GM12872 (cell line): Measurements from ENCODE around the gene CLSTN2.

ENCODE experiments used
- TF ChIP-seq, protein P1 (sequence below): IDR thresholded peaks from 3 replicates; pipeline ENCODE4 v1.5.1; 2011; ENCODE audit warnings: low read depth, mild to moderate bottlenecking, low read length, moderate library complexity; ENCODE audit not compliant: insufficient read depth

Gene CLSTN2

GRCh38 chr3:140250945-140251344 is 316.0 kb downstream of the CLSTN2 start:
- TF ChIP-seq, protein P1, sequence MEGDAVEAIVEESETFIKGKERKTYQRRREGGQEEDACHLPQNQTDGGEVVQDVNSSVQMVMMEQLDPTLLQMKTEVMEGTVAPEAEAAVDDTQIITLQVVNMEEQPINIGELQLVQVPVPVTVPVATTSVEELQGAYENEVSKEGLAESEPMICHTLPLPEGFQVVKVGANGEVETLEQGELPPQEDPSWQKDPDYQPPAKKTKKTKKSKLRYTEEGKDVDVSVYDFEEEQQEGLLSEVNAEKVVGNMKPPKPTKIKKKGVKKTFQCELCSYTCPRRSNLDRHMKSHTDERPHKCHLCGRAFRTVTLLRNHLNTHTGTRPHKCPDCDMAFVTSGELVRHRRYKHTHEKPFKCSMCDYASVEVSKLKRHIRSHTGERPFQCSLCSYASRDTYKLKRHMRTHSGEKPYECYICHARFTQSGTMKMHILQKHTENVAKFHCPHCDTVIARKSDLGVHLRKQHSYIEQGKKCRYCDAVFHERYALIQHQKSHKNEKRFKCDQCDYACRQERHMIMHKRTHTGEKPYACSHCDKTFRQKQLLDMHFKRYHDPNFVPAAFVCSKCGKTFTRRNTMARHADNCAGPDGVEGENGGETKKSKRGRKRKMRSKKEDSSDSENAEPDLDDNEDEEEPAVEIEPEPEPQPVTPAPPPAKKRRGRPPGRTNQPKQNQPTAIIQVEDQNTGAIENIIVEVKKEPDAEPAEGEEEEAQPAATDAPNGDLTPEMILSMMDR = no peak

GRCh38 chr3:140251678-140252077 is 316.7 kb downstream of the CLSTN2 start:
- TF ChIP-seq, protein P1 = no peak

- TF ChIP-seq, protein P1 = no peak
Measured at GRCh38 chr3:140252812-140253656, 318.0 kb downstream of the CLSTN2 start.

- TF ChIP-seq, protein P1 = no peak
Measured at GRCh38 chr3:140258222-140258724, 323.3 kb downstream of the CLSTN2 start.

GRCh38 chr3:140265302-140265701 is 330.3 kb downstream of the CLSTN2 start:
- TF ChIP-seq, protein P1 = no peak

- TF ChIP-seq, protein P1 = no peak
Measured at GRCh38 chr3:140268103-140268502, 333.1 kb downstream of the CLSTN2 start.

- TF ChIP-seq, protein P1 = no peak
Measured at GRCh38 chr3:140268610-140269009, 333.6 kb downstream of the CLSTN2 start.
